ENCODE data around the gene PRIM2. TPM values are rescaled to one million over a fixed set of nuclear protein-coding genes. Genes with fewer than 3 reads are reported as not detected.

The PRIM2 gene
- total and polyA plus RNA-seq, 2 of the 4 experiments (the other 2 are of a cell fraction), result 11.8 to 37.5 TPM

DNA sequence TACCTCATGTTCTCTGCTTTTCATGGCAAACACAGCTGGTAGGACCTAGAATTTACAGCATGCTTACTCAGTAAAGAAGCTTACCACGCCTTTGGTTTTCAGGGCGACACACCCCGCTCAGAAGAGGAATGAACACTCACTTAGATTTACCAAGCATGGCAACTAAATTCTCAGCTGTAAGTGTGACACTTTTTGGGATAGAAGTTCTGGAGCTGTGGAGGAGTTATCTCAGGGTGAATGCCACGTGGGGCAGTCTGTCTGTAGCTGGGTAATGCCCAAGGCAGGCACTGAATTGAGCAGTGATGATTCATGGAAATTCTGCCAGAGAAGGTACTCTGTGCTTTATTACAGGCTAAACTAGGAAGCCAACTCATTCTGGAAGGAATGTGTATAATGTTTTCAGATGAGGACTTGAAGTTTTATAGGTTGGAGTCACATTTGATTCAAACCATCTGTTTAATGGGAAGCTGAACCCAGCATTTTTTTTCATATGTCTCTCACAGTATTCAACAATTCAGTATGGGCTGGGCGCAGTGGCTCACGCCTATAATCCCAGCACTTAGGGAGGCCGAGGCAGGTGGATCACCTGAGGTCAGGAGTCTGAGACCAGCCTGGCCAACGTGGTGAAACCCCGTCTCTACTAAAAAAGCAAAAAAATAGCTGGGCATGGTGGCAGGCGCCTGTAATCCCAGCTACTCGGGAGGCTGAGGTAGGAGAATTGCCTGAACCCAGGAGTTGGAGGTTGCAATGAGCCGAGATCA, 3.5 kb upstream of the PRIM2 start:
- H3K36me3 ChIP-seq (ENCODE audit: control insufficient read depth, insufficient read depth, low read length), result no peaks in the 10 kb centered on the region
- DNase-seq (peak; percentile 98), ATAC-seq (ENCODE audit: low read depth) (peak; percentile 75)
- H2AFZ ChIP-seq (replicated peaks; ENCODE audit: low read length, poor library complexity), result peak overlapping the region; percentile 79
- peak overlapping the region; percentile 99 for H2BK5ac ChIP-seq (ENCODE audit: low read depth, low read length, poor library complexity, severe bottlenecking)
- intact Hi-C loops (cut with micrococcal nuclease) (loop anchor here (1.0 kb wide), 1 partner anchor 92 kb away; the partner anchor contains the start of gene RAB23), dilution Hi-C loops (cut with HindIII; ENCODE audit: low sequenced_read_pairs, unreplicated experiment) (no loop called here), in situ Hi-C loops (cut with MboI; ENCODE audit: low sequenced_read_pairs) (loop anchor here (25.0 kb wide), 2 partner anchors 677 to 977 kb away; partner anchors contain the start of gene DST)
- H3K14ac ChIP-seq (replicated peaks; ENCODE audit: low read depth, low read length), result peak overlapping the region; percentile 99
- H3K4me2 ChIP-seq (ENCODE audit: low read depth, low read length), result peak overlapping the region; percentile 83
- H3K4ac ChIP-seq (ENCODE audit: low read depth, low read length), result peak overlapping the region; percentile 100
- H3K9me3 ChIP-seq (ENCODE audit: control insufficient read depth, insufficient read depth, low read length), result no peaks in the 10 kb centered on the region
- BruUV-seq (replicated peaks), result no TSS peak
- peak overlapping the region; percentile 62 for H3K9ac ChIP-seq (ENCODE audit: low read depth, low read length)
- H2AK5ac ChIP-seq (ENCODE audit: low read depth, low read length), result peak overlapping the region; percentile 71
- ChIA-PET POLR2A (ENCODE audit: unreplicated experiment) (interaction anchor here (1.0 to 1.7 kb wide), 3 partner anchors 48 to 124 kb away, joined by 3 to 5 read pairs (median 3); no protein-coding TSS in a partner anchor), CTCF (interaction anchor here (0.5 to 1.8 kb wide), 3 partner anchors 46 to 409 kb away, joined by 3 to 6 read pairs (median 6); no protein-coding TSS in a partner anchor)
- peak; percentile 53; the same call in 1 of the 2 replicates for TF ChIP-seq NFE2L2 (IDR thresholded peaks at IDR 0.05; ENCODE audit: low read depth, low read length)
- 0 out of 2 replicates have a peak, but pooled peaks have one; percentile 23 for TF ChIP-seq RAD21 (IDR thresholded peaks at IDR 0.05; ENCODE audit: low read length)
- peak; percentile 50 for TF ChIP-seq MAFK (IDR thresholded peaks at IDR 0.05; ENCODE audit: low read depth, low read length)
- TF ChIP-seq RFX5 (IDR thresholded peaks at IDR 0.05; ENCODE audit: low read depth, low read length), result no peak
- TF ChIP-seq CEBPB (IDR thresholded peaks at IDR 0.05; ENCODE audit: low read depth, low read length), result 0 out of 2 replicates have a peak, but pooled peaks have one; percentile 20
- no peak for TF ChIP-seq MAZ (IDR thresholded peaks at IDR 0.05; ENCODE audit: borderline replicate concordance, low read depth, low read length)
- TF ChIP-seq CHD1 (IDR thresholded peaks at IDR 0.05; ENCODE audit: low read depth, low read length), result no peak
- TF ChIP-seq BHLHE40 (IDR thresholded peaks at IDR 0.05; ENCODE audit: low read depth, low read length), result no peak; the same call in 1 of the 2 replicates
- TF ChIP-seq, protein P1, sequence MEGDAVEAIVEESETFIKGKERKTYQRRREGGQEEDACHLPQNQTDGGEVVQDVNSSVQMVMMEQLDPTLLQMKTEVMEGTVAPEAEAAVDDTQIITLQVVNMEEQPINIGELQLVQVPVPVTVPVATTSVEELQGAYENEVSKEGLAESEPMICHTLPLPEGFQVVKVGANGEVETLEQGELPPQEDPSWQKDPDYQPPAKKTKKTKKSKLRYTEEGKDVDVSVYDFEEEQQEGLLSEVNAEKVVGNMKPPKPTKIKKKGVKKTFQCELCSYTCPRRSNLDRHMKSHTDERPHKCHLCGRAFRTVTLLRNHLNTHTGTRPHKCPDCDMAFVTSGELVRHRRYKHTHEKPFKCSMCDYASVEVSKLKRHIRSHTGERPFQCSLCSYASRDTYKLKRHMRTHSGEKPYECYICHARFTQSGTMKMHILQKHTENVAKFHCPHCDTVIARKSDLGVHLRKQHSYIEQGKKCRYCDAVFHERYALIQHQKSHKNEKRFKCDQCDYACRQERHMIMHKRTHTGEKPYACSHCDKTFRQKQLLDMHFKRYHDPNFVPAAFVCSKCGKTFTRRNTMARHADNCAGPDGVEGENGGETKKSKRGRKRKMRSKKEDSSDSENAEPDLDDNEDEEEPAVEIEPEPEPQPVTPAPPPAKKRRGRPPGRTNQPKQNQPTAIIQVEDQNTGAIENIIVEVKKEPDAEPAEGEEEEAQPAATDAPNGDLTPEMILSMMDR (conservative IDR thresholded peaks at IDR 0.05; ENCODE audit: low read depth, low read length), result peak; percentile 0; the same call in 1 of the 2 replicates
- no peak for TF ChIP-seq RCOR1 (IDR thresholded peaks at IDR 0.05; ENCODE audit: insufficient replicate concordance, low read length)
- TF ChIP-seq POLR2A (IDR thresholded peaks at IDR 0.05; ENCODE audit: low read depth, low read length), result no peak
- peak; percentile 12 for TF ChIP-seq SMC3 (IDR thresholded peaks at IDR 0.05; ENCODE audit: low read depth, low read length)
- TF ChIP-seq, protein P2, sequence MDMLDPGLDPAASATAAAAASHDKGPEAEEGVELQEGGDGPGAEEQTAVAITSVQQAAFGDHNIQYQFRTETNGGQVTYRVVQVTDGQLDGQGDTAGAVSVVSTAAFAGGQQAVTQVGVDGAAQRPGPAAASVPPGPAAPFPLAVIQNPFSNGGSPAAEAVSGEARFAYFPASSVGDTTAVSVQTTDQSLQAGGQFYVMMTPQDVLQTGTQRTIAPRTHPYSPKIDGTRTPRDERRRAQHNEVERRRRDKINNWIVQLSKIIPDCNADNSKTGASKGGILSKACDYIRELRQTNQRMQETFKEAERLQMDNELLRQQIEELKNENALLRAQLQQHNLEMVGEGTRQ (IDR thresholded peaks at IDR 0.05; ENCODE audit: low read depth, low read length), result peak; percentile 92
- TF ChIP-seq FOS (IDR thresholded peaks at IDR 0.05; ENCODE audit: low read depth, low read length), result peak; percentile 76
- peak; percentile 92 for TF ChIP-seq MXI1 (IDR thresholded peaks at IDR 0.05; ENCODE audit: borderline replicate concordance, low read depth, low read length)
- peak overlapping the region; percentile 90 for H2AK9ac ChIP-seq (replicated peaks; ENCODE audit: low read depth, low read length, poor library complexity)
- H3K79me1 ChIP-seq (ENCODE audit: low read depth in 1 of 2, low read length in 2 of 2), result peaks cover 14 to 20% of the 10 kb centered on the region in 2 experiments; a peak in 3 of 4 replicates
- no CpG with 5 or more reads among the region's 12 CpGs for WGBS, 2 experiments (ENCODE audit: extremely low coverage in 2 of 2, insufficient read length in 1 of 2)
- H4K8ac ChIP-seq (ENCODE audit: low read depth in 2 of 2, low read length in 2 of 2), result peak overlapping the region; percentile 94
- peaks cover 17% of the 10 kb centered on the region for H3K4me1 ChIP-seq (ENCODE audit: control insufficient read depth, insufficient read depth, low read length)
- H3K23ac ChIP-seq (ENCODE audit: low read depth, low read length), result peak overlapping the region; percentile 100
- peaks cover 3% of the 10 kb centered on the region for H3K9me1 ChIP-seq (ENCODE audit: insufficient read depth, low read length)
- peak overlapping the region; percentile 100 for H2BK120ac ChIP-seq (ENCODE audit: low read depth, low read length)
- no peaks in the 10 kb centered on the region for H4K20me1 ChIP-seq (ENCODE audit: insufficient read depth, low read length)
- H3K27me3 ChIP-seq (ENCODE audit: control insufficient read depth, insufficient read depth, low read length), result no peaks in the 10 kb centered on the region
- peak overlapping the region; percentile 99 for H3K18ac ChIP-seq (ENCODE audit: low read depth, low read length)
- H2BK15ac ChIP-seq (ENCODE audit: low read depth, low read length), result peak overlapping the region; percentile 81; the same call in 2 of the 3 replicates
- peak overlapping the region; percentile 1; the same call in 1 of the 2 replicates for H3K4me3 ChIP-seq (ENCODE audit: insufficient read depth, low read depth, low read length)
- peak overlapping the region; percentile 99 for H2BK20ac ChIP-seq (ENCODE audit: low read depth, low read length)
- peak overlapping the region; percentile 83 for H3K27ac ChIP-seq (ENCODE audit: insufficient read depth, low read length)
- peak overlapping the region; percentile 90 for H4K5ac ChIP-seq (ENCODE audit: low read depth, low read length)
- peak overlapping the region; percentile 98 for H3K56ac ChIP-seq (ENCODE audit: extremely low read depth, insufficient read depth, low read length)
- H4K91ac ChIP-seq (ENCODE audit: insufficient read depth, low read depth, low read length), result peak overlapping the region; percentile 98

Measured in IMR-90 (cell line).